DOHH2 (cell line): ENCODE data around the gene OR2T6.

Source experiments
- H3F3A ChIP-seq: fragments of 200-600 bp; sonication (generic), shearing (Covaris generic); 2 replicates; pipeline ENCODE4 v1.6.0; 2016; ENCODE audit warnings: antibody characterized with exemption, mild to moderate bottlenecking; ENCODE audit not compliant: control insufficient read depth, insufficient read depth
- H3K27ac ChIP-seq: fragments of 200-600 bp; sonication (generic); 2 replicates; pipeline ENCODE4 v1.5.1; 2014; ENCODE audit warnings: low read depth, mild to moderate bottlenecking, low read length, moderate library complexity
- H3K27me3 ChIP-seq: fragments of 200-600 bp; sonication (generic); 2 replicates; pipeline ENCODE4 v1.6.1; 2014; ENCODE audit warnings: mild to moderate bottlenecking, low read length, mixed read lengths; ENCODE audit not compliant: control insufficient read depth
- H3K36me3 ChIP-seq: fragments of 200-600 bp; sonication (generic); 2 replicates; pipeline ENCODE4 v1.6.1; 2014; ENCODE audit warnings: mild to moderate bottlenecking, low read length, moderate library complexity, mixed read lengths; ENCODE audit not compliant: control insufficient read depth
- H3K4me1 ChIP-seq: fragments of 200-600 bp; sonication (generic); 2 replicates; pipeline ENCODE4 v1.6.1; 2014; ENCODE audit warnings: mild to moderate bottlenecking, low read length, mixed read lengths; ENCODE audit not compliant: control insufficient read depth
- H3K4me2 ChIP-seq: fragments of 200-600 bp; sonication (generic); 2 replicates; pipeline ENCODE4 v1.6.0; 2014; ENCODE audit warnings: mild to moderate bottlenecking, low read length, moderate library complexity
- H3K4me3 ChIP-seq: fragments of 200-600 bp; sonication (generic); 2 replicates; pipeline ENCODE4 v1.5.1; 2014; ENCODE audit warnings: mild to moderate bottlenecking, low read length, mixed read lengths
- H3K79me2 ChIP-seq: fragments of 200-600 bp; sonication (generic); 2 replicates; pipeline ENCODE4 v1.6.1; 2014; ENCODE audit warnings: mild to moderate bottlenecking, low read length, mixed read lengths; ENCODE audit not compliant: control insufficient read depth
- H3K9me2 ChIP-seq: fragments of 200-600 bp; sonication (generic); replicated peaks from 2 replicates; pipeline ENCODE4 v1.6.1; 2014; ENCODE audit warnings: mild to moderate bottlenecking, low read length, mixed read lengths; ENCODE audit not compliant: control insufficient read depth
- H3K9me3 ChIP-seq: fragments of 200-600 bp; sonication (generic); 2 replicates; pipeline ENCODE4 v1.6.1; 2014; ENCODE audit warnings: antibody characterized with exemption, low read length, mixed read lengths; ENCODE audit not compliant: control insufficient read depth, insufficient read depth
- H4K20me1 ChIP-seq: fragments of 200-600 bp; sonication (generic); 2 replicates; pipeline ENCODE4 v1.6.0; 2014; ENCODE audit warnings: low read depth, mild to moderate bottlenecking, antibody characterized with exemption, low read length, moderate library complexity; ENCODE audit not compliant: control insufficient read depth, insufficient read depth
- EZH2phosphoT487 ChIP-seq: fragments of 200-600 bp; sonication (generic); IDR thresholded peaks from 2 replicates; pipeline ENCODE4 v1.6.1; 2017; ENCODE audit warnings: borderline replicate concordance, mild to moderate bottlenecking, antibody characterized with exemption, low read length, moderate library complexity, mixed read lengths
- TF ChIP-seq, protein P1 (sequence below): fragments of 200-600 bp; sonication (generic); IDR thresholded peaks from one replicate; pipeline ENCODE4 v1.5.1; 2014; ENCODE audit warnings: antibody characterized with exemption, mild to moderate bottlenecking, low read depth, low read length; ENCODE audit not compliant: poor library complexity, severe bottlenecking

Gene OR2T6

DNA sequence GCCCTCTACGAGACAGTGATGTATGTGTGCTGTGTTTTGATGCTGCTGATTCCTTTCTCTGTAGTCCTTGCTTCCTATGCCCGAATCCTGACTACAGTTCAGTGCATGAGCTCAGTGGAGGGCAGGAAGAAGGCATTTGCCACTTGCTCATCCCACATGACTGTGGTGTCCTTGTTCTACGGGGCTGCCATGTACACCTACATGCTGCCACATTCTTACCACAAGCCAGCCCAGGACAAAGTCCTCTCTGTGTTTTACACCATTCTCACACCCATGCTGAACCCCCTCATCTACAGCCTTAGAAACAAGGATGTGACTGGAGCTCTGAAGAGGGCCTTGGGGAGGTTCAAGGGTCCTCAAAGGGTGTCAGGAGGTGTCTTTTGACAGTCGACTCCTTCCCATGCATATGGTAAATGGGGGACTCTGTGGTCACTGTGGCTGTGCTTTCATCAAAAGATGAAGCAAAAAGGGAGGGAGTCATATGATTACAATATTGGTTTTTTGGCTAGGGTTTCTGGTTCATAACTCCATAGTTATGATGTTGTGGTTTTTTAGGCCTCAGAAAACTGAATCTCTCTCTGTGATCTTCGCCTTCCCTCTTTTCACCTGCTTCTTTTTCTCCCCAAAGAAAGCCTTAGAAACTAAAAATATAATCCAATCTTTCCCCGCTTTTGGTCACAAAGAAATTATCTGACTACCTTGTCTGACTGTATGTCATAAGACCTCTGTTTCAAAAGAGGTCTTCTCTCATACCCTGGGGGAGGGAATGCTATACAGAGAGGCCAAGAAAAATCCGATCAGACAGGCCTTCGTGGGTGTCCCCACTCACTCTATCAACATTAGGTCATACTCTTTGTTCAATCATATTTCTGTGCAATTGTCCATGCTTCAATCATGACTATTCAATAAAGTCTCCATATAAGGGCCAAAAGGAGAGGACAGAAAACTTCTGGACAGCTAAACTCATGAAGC, 31.5 kb downstream of the OR2T6 start:
- TF ChIP-seq, protein P1, sequence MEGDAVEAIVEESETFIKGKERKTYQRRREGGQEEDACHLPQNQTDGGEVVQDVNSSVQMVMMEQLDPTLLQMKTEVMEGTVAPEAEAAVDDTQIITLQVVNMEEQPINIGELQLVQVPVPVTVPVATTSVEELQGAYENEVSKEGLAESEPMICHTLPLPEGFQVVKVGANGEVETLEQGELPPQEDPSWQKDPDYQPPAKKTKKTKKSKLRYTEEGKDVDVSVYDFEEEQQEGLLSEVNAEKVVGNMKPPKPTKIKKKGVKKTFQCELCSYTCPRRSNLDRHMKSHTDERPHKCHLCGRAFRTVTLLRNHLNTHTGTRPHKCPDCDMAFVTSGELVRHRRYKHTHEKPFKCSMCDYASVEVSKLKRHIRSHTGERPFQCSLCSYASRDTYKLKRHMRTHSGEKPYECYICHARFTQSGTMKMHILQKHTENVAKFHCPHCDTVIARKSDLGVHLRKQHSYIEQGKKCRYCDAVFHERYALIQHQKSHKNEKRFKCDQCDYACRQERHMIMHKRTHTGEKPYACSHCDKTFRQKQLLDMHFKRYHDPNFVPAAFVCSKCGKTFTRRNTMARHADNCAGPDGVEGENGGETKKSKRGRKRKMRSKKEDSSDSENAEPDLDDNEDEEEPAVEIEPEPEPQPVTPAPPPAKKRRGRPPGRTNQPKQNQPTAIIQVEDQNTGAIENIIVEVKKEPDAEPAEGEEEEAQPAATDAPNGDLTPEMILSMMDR = no peak
- no peak for TF ChIP-seq EZH2phosphoT487
- H3K4me1 ChIP-seq = no peaks in the 10 kb centered on the region
- no peaks in the 10 kb centered on the region for H3K27me3 ChIP-seq
- no peaks in the 10 kb centered on the region for H3K79me2 ChIP-seq
- H3K9me3 ChIP-seq = no peaks in the 10 kb centered on the region
- H4K20me1 ChIP-seq = no peaks in the 10 kb centered on the region
- H3K9me2 ChIP-seq = no peaks in the 10 kb centered on the region
- H3K27ac ChIP-seq = no peak overlapping the region
- H3K36me3 ChIP-seq = no peaks in the 10 kb centered on the region
- peaks cover 5% of the 10 kb centered on the region for H3F3A ChIP-seq
- no peak overlapping the region for H3K4me3 ChIP-seq
- no peak overlapping the region for H3K4me2 ChIP-seq

DNA sequence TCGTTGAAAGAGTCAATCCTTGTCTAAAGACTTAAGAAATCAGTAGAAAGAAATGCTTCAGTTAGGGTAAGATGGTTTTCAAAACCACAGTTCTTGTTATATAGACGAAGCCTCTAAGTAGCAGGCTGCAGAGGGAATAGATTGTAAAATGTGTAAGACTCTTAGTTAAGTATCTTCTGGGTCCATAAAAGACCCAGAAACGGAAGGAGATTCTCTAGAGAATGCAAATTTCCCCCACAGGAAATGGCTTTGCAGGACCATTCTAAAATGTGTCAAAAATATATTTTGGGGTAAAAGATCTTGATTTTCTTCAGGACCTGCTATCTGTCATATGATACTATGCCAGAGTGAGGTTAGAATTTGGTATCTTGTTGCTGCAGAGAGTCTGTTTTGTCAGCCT, 40.7 kb downstream of the OR2T6 start:
- TF ChIP-seq, protein P1 = no peak
- Histone ChIP-seq H3K36me3 (no peaks in the 10 kb centered on the region), H3K27ac (no peak overlapping the region), H4K20me1 (no peaks in the 10 kb centered on the region), H3K27me3 (no peaks in the 10 kb centered on the region), H3K4me1 (peaks cover 6% of the 10 kb centered on the region; the same call in 1 of the 2 replicates), H3K9me2 (no peaks in the 10 kb centered on the region), H3K9me3 (peaks cover 3% of the 10 kb centered on the region), H3K4me2 (no peak overlapping the region), H3K4me3 (no peak overlapping the region), H3K79me2 (no peaks in the 10 kb centered on the region), H3F3A (no peaks in the 10 kb centered on the region)

DNA sequence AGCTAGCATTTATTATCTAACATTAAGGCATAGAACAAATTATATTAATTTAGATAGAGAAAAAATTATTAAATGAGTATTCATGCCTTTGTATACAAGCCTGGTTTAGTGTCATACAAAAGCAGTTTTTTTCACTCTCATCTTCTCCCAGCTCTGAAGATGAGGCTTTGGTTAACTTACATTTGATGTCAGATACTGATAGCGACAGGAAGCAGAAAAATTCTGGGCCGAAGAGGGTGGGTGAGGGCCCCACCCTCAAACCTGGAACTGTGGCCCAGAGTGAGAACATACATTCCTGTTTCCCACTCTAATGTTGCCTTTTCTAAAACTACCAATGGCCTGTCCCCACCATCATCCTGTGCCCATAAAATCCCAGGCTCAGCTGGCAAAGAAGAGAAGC, 42.3 kb downstream of the OR2T6 start:
- H3K4me1 ChIP-seq = peaks cover 6% of the 10 kb centered on the region; the same call in 1 of the 2 replicates
- no peaks in the 10 kb centered on the region for H3K79me2 ChIP-seq
- no peaks in the 10 kb centered on the region for H3K36me3 ChIP-seq
- no peaks in the 10 kb centered on the region for H3K9me2 ChIP-seq
- H3F3A ChIP-seq = no peaks in the 10 kb centered on the region
- H4K20me1 ChIP-seq = no peaks in the 10 kb centered on the region
- H3K27me3 ChIP-seq = no peaks in the 10 kb centered on the region
- TF ChIP-seq EZH2phosphoT487 = no peak
- TF ChIP-seq, protein P1 = no peak
- peaks cover 4% of the 10 kb centered on the region for H3K9me3 ChIP-seq
- no peak overlapping the region for H3K27ac ChIP-seq
- H3K4me3 ChIP-seq = no peak overlapping the region
- H3K4me2 ChIP-seq = no peak overlapping the region
